Naive B cell (primary cell): ENCODE results near the gene SLC2A8. TPM values are rescaled to one million over a fixed set of nuclear protein-coding genes. Genes with fewer than 3 reads are reported as not detected.

Experiments
- ATAC-seq, 2 donors: fragments of 150-1000 bp; cut with Tn5 transposase; 2 replicates each; pipeline ENCODE4 v1.10.0; 2021; ENCODE audit warnings: low read depth in 2 of 2, mild to moderate bottlenecking in 2 of 2, moderate library complexity in 2 of 2
- DNase-seq: peaks from one replicate; pipeline ENCODE4 v3.0.0; 2022
- H3K27ac Mint-ChIP-seq, 6 donors: one replicate each; pipeline ENCODE4 v1.8.0; 2020 to 2022; ENCODE audit warnings: mild to moderate bottlenecking in 6 of 6, mixed read lengths in 6 of 6, moderate library complexity in 5 of 6, inconsistent platforms in 2 of 6
- H3K27me3 Mint-ChIP-seq, 3 donors: one replicate each; pipeline ENCODE4 v1.8.0; 2021 to 2022; ENCODE audit warnings: mixed read lengths in 3 of 3, mild to moderate bottlenecking in 1 of 3
- H3K36me3 Mint-ChIP-seq, 2 donors: one replicate each; pipeline ENCODE4 v1.8.0; 2020 to 2022; ENCODE audit warnings: mixed read lengths in 2 of 2, inconsistent platforms in 1 of 2, mild to moderate bottlenecking in 1 of 2
- H3K4me1 Mint-ChIP-seq, 3 donors: one replicate each; pipeline ENCODE4 v1.8.0; 2020 to 2022; ENCODE audit warnings: mixed read lengths in 3 of 3, inconsistent platforms in 1 of 3, mild to moderate bottlenecking in 1 of 3, moderate library complexity in 1 of 3
- H3K4me3 Mint-ChIP-seq, 8 donors: one replicate each; pipeline ENCODE4 v1.8.0; 2020 to 2022; ENCODE audit warnings: mild to moderate bottlenecking in 8 of 8, mixed read lengths in 8 of 8, moderate library complexity in 8 of 8, inconsistent platforms in 2 of 8
- H3K9me3 Mint-ChIP-seq, 7 donors: one replicate each; pipeline ENCODE4 v1.8.0; 2020 to 2022; ENCODE audit warnings: mixed read lengths in 7 of 7, mild to moderate bottlenecking in 5 of 7, inconsistent platforms in 2 of 7, moderate library complexity in 1 of 7
- polyA plus RNA-seq, 6 donors: library from polyadenylated mRNA; unstranded; fragments of 300-500 nt; fragmentation: Illumina TruSeq; gene quantifications; one replicate each; pipeline ENCODE4 v1.2.3, GENCODE V29; 2021; ENCODE audit warnings: low read depth in 6 of 6

The SLC2A8 gene
- polyA plus RNA-seq, 6 donors from 2014 or later = 6.0 to 14.3 (median 8.5) TPM

- Mint-ChIP-seq H3K4me3 (no peak overlapping the region), H3K36me3 (no peaks in the 10 kb centered on the region), H3K4me1 (peaks cover 0 to 5% (median 0%) of the 10 kb centered on the region in 3 donors), H3K27ac (no peak overlapping the region), H3K9me3 (no peaks in the 10 kb centered on the region), H3K27me3 (peaks cover 53 to 70% (median 56%) of the 10 kb centered on the region in 3 donors)
- DNase-seq (no peak), ATAC-seq (peak; percentile 40 to 68)
These were observed 8.7 kb upstream of the SLC2A8 start for GRCh38 chr9:127388037-127388855.

GRCh38 chr9:127388856-127389238 is 8.1 kb upstream of the SLC2A8 start:
- Mint-ChIP-seq H3K27ac (no peak overlapping the region), H3K9me3 (no peaks in the 10 kb centered on the region), H3K27me3 (peaks cover 47 to 65% (median 53%) of the 10 kb centered on the region in 3 donors), H3K4me3 (no peak overlapping the region), H3K4me1 (peaks cover 0 to 5% (median 0%) of the 10 kb centered on the region in 3 donors), H3K36me3 (no peaks in the 10 kb centered on the region)
- ATAC-seq = no peak
- DNase-seq = no peak

- Mint-ChIP-seq H3K4me1 (peaks cover 0 to 5% (median 0%) of the 10 kb centered on the region in 3 donors), H3K27ac (peak overlapping the region in 1 of 6 donors; percentile 60), H3K36me3 (no peaks in the 10 kb centered on the region), H3K4me3 (no peak overlapping the region), H3K9me3 (no peaks in the 10 kb centered on the region), H3K27me3 (peaks cover 39 to 57% (median 50%) of the 10 kb centered on the region in 3 donors)
- DNase-seq = no peak
- ATAC-seq = no peak
These were observed 7.4 kb upstream of the SLC2A8 start for GRCh38 chr9:127389381-127390247.

DNA sequence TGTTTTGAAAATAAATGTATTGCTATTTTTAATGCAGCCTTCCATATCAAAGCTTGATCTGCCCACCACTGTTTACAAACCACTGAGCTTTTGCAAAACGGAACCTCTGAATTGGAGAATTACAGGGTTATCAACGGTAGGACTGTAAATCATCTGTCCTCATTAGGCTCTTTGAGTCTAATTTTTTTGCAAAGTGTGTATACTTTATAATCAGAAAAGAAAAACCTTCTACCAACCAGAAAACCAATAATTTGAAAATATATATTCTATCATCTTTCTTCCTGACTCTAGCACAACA is 6.8 kb upstream of the SLC2A8 start:
- peaks cover 0 to 6% (median 0%) of the 10 kb centered on the region in 3 donors for H3K4me1 Mint-ChIP-seq
- no peak for DNase-seq
- H3K27me3 Mint-ChIP-seq = peaks cover 35 to 53% (median 44%) of the 10 kb centered on the region in 3 donors
- no peak for ATAC-seq
- peak overlapping the region in 1 of 6 donors; percentile 29 for H3K27ac Mint-ChIP-seq
- no peaks in the 10 kb centered on the region for H3K9me3 Mint-ChIP-seq
- no peak overlapping the region for H3K4me3 Mint-ChIP-seq
- H3K36me3 Mint-ChIP-seq = no peaks in the 10 kb centered on the region

GRCh38 chr9:127390563-127390962 is 6.4 kb upstream of the SLC2A8 start:
- H3K27ac Mint-ChIP-seq = peak overlapping the region in 1 of 6 donors; percentile 29
- H3K4me3 Mint-ChIP-seq = no peak overlapping the region
- DNase-seq (no peak), ATAC-seq (no peak)
- H3K9me3 Mint-ChIP-seq = no peaks in the 10 kb centered on the region
- peaks cover 0 to 9% (median 0%) of the 10 kb centered on the region in 3 donors for H3K4me1 Mint-ChIP-seq
- H3K36me3 Mint-ChIP-seq = no peaks in the 10 kb centered on the region
- H3K27me3 Mint-ChIP-seq = peaks cover 32 to 50% (median 43%) of the 10 kb centered on the region in 3 donors

- H3K4me1 Mint-ChIP-seq = peaks cover 4 to 18% (median 5%) of the 10 kb centered on the region in 3 donors
- no peak overlapping the region for H3K4me3 Mint-ChIP-seq
- no peak for DNase-seq
- ATAC-seq = no peak
- no peak overlapping the region for H3K27ac Mint-ChIP-seq
- H3K27me3 Mint-ChIP-seq = peaks cover 17 to 40% (median 37%) of the 10 kb centered on the region in 3 donors
- no peaks in the 10 kb centered on the region for H3K9me3 Mint-ChIP-seq
- H3K36me3 Mint-ChIP-seq = no peaks in the 10 kb centered on the region
These were observed 4.8 kb upstream of the SLC2A8 start for GRCh38 chr9:127392166-127392565.

- Mint-ChIP-seq H3K4me1 (peaks cover 4 to 18% (median 7%) of the 10 kb centered on the region in 3 donors), H3K27ac (peak overlapping the region in 2 of 6 donors; percentile 61 to 69), H3K36me3 (no peaks in the 10 kb centered on the region), H3K27me3 (peaks cover 17 to 41% (median 37%) of the 10 kb centered on the region in 3 donors), H3K9me3 (no peaks in the 10 kb centered on the region), H3K4me3 (peak overlapping the region in 1 of 8 donors; percentile 1)
- no peak for ATAC-seq
- DNase-seq = no peak
These were observed 4.0 kb upstream of the SLC2A8 start for GRCh38 chr9:127392976-127393375.

GRCh38 chr9:127393645-127394044 is 3.3 kb upstream of the SLC2A8 start:
- Mint-ChIP-seq H3K27ac (no peak overlapping the region), H3K27me3 (peaks cover 12 to 41% (median 31%) of the 10 kb centered on the region in 3 donors), H3K9me3 (no peaks in the 10 kb centered on the region), H3K4me3 (no peak overlapping the region), H3K4me1 (peaks cover 11 to 22% (median 14%) of the 10 kb centered on the region in 3 donors), H3K36me3 (no peaks in the 10 kb centered on the region)
- ATAC-seq = no peak
- DNase-seq = no peak

GRCh38 chr9:127395497-127396252 is 1.3 kb upstream of the SLC2A8 start:
- DNase-seq (no peak), ATAC-seq (no peak)
- Mint-ChIP-seq H3K4me1 (peaks cover 11 to 21% (median 15%) of the 10 kb centered on the region in 3 donors), H3K9me3 (no peaks in the 10 kb centered on the region), H3K27me3 (peaks cover 6 to 33% (median 18%) of the 10 kb centered on the region in 3 donors), H3K4me3 (peak overlapping the region; percentile 83 to 90 (median 88)), H3K27ac (peak overlapping the region in 4 of 6 donors; percentile 44 to 79 (median 63)), H3K36me3 (no peaks in the 10 kb centered on the region)

DNA sequence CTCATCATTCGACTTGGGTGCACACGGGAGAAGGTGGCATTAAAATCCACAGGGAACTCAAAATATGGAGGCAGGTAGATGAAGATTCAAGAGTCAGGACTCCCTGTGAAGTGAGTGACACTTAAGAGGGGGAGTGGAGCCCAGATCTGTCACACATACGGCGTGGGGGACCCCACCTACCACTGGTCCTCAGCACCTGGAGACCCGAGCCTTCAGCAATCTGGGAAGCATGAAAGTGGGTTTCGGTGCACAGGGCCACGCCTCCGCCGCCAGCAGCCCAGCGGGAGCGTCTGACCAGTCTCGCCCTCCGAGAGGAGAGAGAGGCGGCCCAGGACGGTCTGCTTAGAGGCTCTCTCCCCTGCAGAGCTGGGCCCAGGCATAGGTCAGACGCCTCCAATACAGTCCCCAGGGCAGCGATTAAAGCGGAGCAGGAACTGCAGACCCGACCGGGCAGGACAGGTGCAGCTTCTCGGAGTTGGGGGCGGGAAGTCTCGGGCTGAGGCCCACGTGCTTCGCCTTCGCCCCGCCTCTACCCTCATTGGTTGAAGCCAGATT is 639 bp upstream of the SLC2A8 start:
- ATAC-seq (no peak), DNase-seq (no peak)
- H3K27ac Mint-ChIP-seq = peak overlapping the region in 4 of 6 donors; percentile 21 to 87 (median 63)
- H3K27me3 Mint-ChIP-seq = peaks cover 6 to 29% (median 18%) of the 10 kb centered on the region in 3 donors
- H3K36me3 Mint-ChIP-seq = no peaks in the 10 kb centered on the region
- no peaks in the 10 kb centered on the region for H3K9me3 Mint-ChIP-seq
- H3K4me1 Mint-ChIP-seq = peaks cover 11 to 21% (median 15%) of the 10 kb centered on the region in 3 donors
- H3K4me3 Mint-ChIP-seq = peak overlapping the region; percentile 83 to 90 (median 88)

- no peaks in the 10 kb centered on the region for H3K9me3 Mint-ChIP-seq
- H3K4me3 Mint-ChIP-seq = peak overlapping the region; percentile 75 to 93 (median 86)
- ATAC-seq (no peak), DNase-seq (peak; percentile 34)
- peaks cover 11 to 21% (median 15%) of the 10 kb centered on the region in 3 donors for H3K4me1 Mint-ChIP-seq
- H3K36me3 Mint-ChIP-seq = no peaks in the 10 kb centered on the region
- H3K27me3 Mint-ChIP-seq = peaks cover 0 to 15% (median 10%) of the 10 kb centered on the region in 3 donors
- peak overlapping the region in 3 of 6 donors; percentile 29 to 95 (median 70) for H3K27ac Mint-ChIP-seq
These were observed 791 bp downstream of the SLC2A8 start for GRCh38 chr9:127397646-127398274.

DNA sequence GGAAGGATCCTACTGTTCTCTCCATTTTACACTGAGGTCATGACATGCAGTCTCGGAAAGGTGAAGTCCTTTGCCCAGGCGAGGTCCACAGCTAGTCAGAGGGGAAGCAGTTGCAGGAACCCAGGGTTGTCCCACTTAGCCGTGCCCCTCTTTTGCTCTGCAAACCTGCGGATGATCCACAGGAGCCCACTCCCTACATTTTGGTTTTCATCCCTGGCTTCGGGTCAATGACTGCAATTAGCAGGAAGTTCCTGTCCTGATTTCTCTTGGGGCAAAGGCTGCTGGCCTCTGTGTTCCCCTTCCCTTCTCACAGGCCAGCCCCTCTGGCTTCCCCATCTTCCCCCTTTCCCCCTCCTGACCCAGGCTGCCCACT is 1.3 kb downstream of the SLC2A8 start:
- DNase-seq (no peak), ATAC-seq (no peak)
- Mint-ChIP-seq H3K36me3 (no peaks in the 10 kb centered on the region), H3K4me3 (peak overlapping the region; percentile 75 to 93 (median 84)), H3K4me1 (peaks cover 11 to 21% (median 15%) of the 10 kb centered on the region in 3 donors), H3K9me3 (no peaks in the 10 kb centered on the region), H3K27ac (peak overlapping the region in 4 of 6 donors; percentile 29 to 95 (median 58)), H3K27me3 (peaks cover 0 to 10% (median 10%) of the 10 kb centered on the region in 3 donors)
